ENCODE measurements around the gene TMED8.

The TMED8 gene

DNA sequence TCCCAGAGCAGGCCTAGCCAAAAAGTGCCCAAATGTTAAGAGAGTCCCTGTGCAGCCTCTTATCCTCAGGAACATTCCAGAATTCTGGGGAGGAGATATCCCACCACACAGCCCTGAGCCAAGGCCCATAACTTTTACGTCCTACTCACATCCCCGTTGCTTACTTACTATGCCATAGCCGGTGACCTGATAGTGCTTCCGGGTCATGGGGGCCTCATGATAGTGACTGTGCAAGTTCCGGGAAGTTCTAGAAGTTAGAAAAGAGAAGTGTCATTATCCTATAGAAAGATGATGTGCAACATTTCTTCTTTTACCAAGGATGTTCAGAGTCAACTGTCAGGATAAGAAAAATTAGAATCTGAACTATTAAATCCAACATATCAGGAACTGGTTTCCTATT, 90.3 kb downstream of the TMED8 start:
- no peaks in the 10 kb centered on the region for H3K9me3 ChIP-seq (ENCODE audit: insufficient read depth, low read length, severe bottlenecking)
- no peaks in the 10 kb centered on the region for H3K27me3 ChIP-seq (ENCODE audit: insufficient read depth, low read length, poor library complexity)
- no peak for ATAC-seq (ENCODE audit: insufficient read depth, low read depth)
- H3K36me3 ChIP-seq (ENCODE audit: insufficient read depth, low read length): peaks cover 46% of the 10 kb centered on the region
- no peaks in the 10 kb centered on the region for H3K4me1 ChIP-seq (ENCODE audit: insufficient read depth, low read length)
- no peak overlapping the region for H2AFZ ChIP-seq (ENCODE audit: low read depth, low read length)
- no peak for DNase-seq
- no peak overlapping the region for H3K9ac ChIP-seq (ENCODE audit: low read depth, low read length)
- no peaks in the 10 kb centered on the region for H3K79me2 ChIP-seq (ENCODE audit: insufficient read depth, low read length)
- H3K4me2 ChIP-seq (ENCODE audit: insufficient read depth, low read length): no peak overlapping the region
- no peaks in the 10 kb centered on the region for H4K20me1 ChIP-seq (ENCODE audit: insufficient read depth, low read length)
- TF ChIP-seq, protein P1, sequence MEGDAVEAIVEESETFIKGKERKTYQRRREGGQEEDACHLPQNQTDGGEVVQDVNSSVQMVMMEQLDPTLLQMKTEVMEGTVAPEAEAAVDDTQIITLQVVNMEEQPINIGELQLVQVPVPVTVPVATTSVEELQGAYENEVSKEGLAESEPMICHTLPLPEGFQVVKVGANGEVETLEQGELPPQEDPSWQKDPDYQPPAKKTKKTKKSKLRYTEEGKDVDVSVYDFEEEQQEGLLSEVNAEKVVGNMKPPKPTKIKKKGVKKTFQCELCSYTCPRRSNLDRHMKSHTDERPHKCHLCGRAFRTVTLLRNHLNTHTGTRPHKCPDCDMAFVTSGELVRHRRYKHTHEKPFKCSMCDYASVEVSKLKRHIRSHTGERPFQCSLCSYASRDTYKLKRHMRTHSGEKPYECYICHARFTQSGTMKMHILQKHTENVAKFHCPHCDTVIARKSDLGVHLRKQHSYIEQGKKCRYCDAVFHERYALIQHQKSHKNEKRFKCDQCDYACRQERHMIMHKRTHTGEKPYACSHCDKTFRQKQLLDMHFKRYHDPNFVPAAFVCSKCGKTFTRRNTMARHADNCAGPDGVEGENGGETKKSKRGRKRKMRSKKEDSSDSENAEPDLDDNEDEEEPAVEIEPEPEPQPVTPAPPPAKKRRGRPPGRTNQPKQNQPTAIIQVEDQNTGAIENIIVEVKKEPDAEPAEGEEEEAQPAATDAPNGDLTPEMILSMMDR (IDR thresholded peaks at IDR 0.05; ENCODE audit: borderline replicate concordance, extremely low read depth, low read length, poor library complexity, severe bottlenecking): no peak
- TF ChIP-seq EZH2 (IDR thresholded peaks at IDR 0.05; ENCODE audit: borderline replicate concordance, low read depth, low read length, severe bottlenecking): no peak
- no peak overlapping the region for H3K27ac ChIP-seq (ENCODE audit: low read length)
- no peak overlapping the region for H3K4me3 ChIP-seq (ENCODE audit: low read depth in 1 of 2, low read length in 2 of 2)

Data from DND-41 (cell line).